ENCODE data around the gene EPC2.
"Not testable (repeated sequence)": the region's sequence is repeated elsewhere in the genome, so short reads cannot be mapped to it uniquely, and the experiment has no call there.

GRCh38 chr2:148678302-148679179 is 34.0 kb downstream of the EPC2 start:
- not testable (repeated sequence) for TF ChIP-seq EZH2 (IDR thresholded peaks at IDR 0.05; ENCODE audit: insufficient read depth, poor library complexity, severe bottlenecking); EZH2phosphoT487 (IDR thresholded peaks at IDR 0.05; ENCODE audit: insufficient read depth, low read depth)

Measured in GM23248 (cell line).